Amygdala (tissue), 56 donors: ENCODE measurements around the gene MAD2L2.

Source experiments
- DNase-seq, 56 donors: peaks; one replicate each; lab custom pipeline; 2025; lab: John Stamatoyannopoulos, UW

Gene MAD2L2

DNA sequence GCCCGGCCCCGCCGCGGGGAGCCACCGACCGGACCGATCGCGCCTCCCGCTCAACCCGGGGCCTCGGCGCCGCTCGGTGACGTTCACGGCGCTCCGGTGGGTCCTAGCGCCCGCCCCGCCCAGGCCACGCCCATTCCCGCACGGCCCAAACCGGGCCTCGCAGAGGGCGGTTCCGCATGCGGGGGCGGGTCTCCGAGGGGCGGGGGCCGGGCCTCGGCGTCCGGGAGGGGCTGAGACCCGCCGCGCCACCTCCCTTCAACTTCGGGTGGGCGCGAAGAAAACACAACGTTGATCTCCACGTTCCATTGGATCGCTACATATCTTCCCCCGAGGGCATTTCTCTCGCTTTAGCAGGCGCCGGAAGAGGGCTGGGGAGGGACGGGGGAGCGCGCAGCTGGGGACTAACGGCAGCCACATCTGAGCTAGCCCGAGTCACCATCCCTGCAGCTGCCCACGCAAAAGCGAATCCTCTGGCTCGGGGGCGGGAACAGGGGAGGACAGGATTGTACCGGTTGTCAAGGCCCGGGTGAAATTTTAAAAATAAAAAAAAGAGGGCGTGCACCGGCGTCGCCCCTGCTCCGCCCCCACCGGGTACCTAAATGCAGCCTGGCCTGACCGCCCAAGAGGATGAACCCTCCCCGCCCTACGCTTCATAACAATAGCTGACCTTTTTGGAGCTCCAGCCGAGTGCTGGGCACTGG is at the start of gene MAD2L2:
Gene MAD2L2, minus strand, starts transcription at position 78 of the 701 bp plus-strand sequence. CDS start 547 bp downstream, outside the sequence.
- peak in 54 of 56 donors; percentile 26 to 92 (median 76) for DNase-seq

- DNase-seq = peak in 5 of 56 donors; percentile 6 to 43 (median 12)
Observed at GRCh38 chr1:11730429-11730891, 49.5 kb upstream of the MAD2L2 start.

GRCh38 chr1:11729498-11730428 is 48.8 kb upstream of the MAD2L2 start:
- DNase-seq = peak in 1 of 56 donors; percentile 5

DNA sequence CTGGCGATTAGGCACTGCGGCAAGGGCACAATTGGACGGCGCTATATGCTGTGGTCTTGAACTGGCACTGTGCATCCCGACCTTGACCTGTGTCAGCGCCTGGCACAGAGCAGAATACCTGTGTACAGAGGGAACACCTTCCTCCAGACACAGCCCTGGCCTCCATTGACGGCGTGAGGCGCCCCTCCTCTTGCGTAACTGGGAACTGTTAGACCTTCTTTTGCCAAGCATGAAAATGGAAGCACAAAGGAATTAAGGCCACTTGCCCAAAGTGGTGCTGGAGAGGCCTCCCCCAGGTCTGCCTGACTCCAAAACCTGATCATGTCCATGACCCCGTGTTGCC is 48.2 kb upstream of the MAD2L2 start:
- DNase-seq = no peak

- DNase-seq = no peak
Observed at GRCh38 chr1:11728126-11728806, 47.3 kb upstream of the MAD2L2 start.

DNA sequence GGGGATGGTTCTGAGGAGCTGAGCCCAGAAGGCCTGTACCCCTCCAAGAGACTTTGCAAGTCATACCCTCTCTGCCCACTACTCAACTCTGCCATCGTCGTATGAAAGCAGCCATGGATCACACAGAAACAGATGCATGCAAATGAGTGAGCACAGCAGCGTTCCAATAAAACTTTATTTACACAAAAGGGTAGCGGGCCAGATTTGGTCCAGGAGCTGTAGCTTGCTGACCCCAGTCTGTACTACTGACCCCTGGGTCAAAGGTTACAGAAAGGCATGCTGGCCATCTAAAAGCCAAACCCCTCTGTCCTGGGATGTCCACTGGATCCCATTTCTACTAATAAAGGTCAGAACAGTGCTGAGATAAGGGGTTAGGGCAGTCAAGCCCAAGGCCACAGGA is 46.2 kb upstream of the MAD2L2 start:
- no peak for DNase-seq

DNA sequence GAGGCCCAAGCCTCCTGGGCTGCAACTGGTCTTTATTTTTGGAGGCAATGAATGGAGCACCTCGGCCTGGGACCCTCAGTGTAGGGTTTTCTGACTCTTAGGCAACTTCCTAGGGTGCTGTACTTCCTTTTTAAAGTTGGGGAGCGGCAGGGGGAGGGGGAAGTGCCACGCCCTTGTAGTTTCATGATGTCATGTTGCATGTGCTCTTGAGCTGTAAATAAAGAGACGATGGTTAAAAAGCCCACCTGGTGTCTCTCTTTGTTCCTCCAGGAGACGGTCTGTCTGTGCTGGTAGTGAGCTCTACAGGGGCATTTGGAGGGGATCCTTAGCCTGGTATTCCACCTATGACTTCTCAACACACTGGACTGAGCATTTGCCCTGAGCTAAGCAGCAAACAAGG is 44.7 kb upstream of the MAD2L2 start:
- DNase-seq = no peak

DNA sequence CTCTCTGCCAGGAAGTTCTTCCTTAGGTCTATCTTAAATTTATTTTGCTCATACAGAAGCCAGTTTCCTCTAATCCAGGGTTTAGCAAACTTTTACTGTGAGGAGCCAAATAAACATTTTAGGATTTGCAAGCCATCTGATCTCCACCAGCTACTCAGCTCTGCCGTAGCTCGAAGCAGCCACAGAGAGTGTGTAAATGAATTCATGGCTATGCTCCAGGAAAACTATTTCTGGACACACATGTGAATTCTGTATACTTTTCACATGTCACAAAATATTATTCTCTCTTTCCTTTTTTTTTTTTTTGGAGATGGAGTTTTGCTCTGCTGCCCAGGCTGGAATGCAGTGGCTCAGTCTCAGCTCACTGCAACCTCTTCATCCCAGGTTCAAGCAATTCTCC is 41.6 kb upstream of the MAD2L2 start:
- no peak for DNase-seq

GRCh38 chr1:11721311-11721710 is 40.4 kb upstream of the MAD2L2 start:
- no peak for DNase-seq

DNA sequence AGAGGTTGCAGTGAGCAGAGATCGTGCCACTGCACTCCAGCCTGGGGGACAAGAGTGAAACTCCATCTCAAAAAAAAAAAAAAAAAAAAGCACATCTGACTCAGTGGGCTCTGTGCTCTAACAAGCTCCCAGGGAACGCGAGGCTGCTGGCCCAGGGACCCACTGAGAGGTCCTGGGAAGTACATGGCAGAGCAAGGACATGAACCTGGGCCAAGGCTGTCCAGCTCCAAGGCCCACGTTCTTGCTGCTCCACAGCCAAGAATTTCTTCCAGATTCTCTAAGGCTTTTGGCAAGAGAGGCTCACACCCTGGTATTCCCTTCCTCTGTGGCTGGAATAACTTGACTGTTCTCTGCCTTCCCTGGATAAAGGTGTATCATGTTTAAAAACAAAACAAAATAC is 39.6 kb upstream of the MAD2L2 start:
- peak in 25 of 56 donors; percentile 8 to 69 (median 37) for DNase-seq

DNA sequence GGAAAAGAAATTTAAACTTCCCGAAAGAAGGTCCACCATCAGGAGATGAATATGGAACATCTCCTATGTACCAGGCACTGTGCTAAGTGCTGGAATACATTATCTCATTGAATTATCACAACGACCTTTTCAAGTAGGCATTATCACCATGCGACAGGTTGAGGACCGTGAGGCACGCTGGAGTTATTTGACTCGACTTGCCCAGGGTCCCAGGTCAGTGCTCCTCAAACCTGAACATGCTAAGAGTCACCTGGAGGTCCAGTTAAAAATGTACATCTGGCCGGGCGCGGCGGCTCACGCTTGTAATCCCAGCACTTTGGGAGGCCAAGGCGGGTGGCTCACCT is 39.1 kb upstream of the MAD2L2 start:
- no peak for DNase-seq

DNA sequence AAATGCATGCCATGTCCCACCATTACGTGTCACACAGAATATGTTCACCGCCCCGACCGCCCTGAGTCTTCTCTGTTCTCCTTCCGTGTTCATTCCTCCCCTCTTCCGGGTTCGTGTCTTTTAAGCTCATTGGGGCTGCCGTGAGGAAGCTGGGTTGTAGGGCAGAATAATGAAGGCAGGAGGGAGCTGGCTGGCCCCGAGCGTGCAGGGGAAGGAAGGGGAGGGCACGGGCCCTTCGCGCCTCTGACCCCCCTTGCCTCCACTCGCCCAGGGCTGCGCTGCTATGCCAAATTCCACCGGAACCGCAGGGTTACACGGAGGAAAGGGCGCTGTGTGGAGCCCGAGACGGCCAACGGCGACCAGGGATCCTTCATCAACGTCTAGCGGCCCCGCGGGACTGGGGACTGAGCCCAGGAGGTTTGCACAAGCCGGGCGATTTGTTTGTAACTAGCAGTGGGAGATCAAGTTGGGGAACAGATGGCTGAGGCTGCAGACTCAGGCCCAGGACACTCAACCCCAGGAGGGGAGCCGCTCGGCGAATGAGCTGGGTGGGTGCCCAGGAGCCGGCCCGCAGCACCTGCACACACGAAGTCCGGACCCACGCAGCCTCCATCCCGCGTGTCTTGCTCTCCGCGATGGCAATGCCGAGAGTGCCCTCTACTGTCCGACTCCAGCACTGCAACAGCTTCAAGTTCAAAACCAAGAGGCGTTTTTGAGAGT is 38.5 kb upstream of the MAD2L2 start:
- peak in 55 of 56 donors; percentile 14 to 92 (median 59) for DNase-seq

GRCh38 chr1:11714831-11715575 is 34.1 kb upstream of the MAD2L2 start:
- DNase-seq = peak in 11 of 56 donors; percentile 4 to 48 (median 22)

DNA sequence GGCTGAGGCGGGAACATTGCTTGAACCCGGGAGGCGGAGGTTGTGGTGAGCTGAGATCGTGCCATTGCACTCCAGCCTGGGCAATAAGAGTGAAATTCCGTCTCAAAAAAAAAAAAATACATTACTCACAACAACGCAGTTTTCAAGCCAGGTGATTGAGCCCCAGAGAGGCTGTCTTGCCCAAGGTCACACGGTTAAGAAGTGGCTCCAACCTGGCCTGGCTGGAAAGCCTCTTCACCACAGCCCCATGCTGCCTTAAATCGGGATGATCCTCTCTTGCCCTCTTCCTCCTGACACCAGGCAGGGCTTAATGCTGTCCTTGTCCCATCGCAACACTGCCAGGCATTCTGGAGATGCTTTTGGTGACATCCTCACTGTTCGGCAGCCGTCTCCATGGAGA is 32.1 kb upstream of the MAD2L2 start:
- no peak for DNase-seq

GRCh38 chr1:11712285-11712684 is 31.3 kb upstream of the MAD2L2 start:
- no peak for DNase-seq

GRCh38 chr1:11711490-11711889 is 30.5 kb upstream of the MAD2L2 start:
- DNase-seq = no peak

DNA sequence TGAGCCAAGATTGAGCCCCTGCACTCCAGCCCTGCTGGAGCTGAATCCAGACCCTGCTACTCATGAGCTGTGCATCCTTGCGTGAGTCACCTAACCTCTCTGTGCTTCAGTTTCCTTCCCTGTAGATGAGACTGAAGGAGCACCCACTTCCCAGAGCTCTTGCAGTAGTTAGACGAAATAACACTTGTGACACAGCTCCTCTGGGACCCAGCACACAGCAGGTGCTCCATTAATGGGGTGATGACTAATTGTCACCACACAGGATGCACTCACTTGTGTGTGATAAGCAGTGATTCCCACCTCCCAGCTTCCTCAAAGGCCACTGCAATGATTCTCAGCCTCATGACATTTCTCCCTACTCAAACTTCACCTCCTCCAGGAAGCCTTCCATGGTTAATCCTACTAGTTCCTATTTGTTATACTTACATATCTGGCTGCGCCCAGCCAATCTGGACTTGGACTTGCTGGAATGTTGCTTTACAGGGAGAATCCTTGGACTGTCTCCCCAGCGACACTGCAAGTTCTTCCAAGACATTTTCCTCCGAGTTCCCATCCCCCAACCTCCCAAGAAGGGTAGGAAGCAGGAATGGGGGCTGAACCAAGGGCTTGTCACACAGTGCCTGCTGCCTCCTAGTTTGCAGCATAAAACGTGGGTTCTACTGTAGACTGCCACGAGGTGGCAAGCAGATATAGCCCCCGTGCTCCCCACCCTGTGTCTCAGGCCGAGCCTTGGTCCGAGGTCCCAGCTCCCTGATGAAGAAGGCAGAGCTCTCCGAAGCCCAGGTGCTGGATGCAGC is 27.8 kb upstream of the MAD2L2 start:
- DNase-seq = no peak

DNA sequence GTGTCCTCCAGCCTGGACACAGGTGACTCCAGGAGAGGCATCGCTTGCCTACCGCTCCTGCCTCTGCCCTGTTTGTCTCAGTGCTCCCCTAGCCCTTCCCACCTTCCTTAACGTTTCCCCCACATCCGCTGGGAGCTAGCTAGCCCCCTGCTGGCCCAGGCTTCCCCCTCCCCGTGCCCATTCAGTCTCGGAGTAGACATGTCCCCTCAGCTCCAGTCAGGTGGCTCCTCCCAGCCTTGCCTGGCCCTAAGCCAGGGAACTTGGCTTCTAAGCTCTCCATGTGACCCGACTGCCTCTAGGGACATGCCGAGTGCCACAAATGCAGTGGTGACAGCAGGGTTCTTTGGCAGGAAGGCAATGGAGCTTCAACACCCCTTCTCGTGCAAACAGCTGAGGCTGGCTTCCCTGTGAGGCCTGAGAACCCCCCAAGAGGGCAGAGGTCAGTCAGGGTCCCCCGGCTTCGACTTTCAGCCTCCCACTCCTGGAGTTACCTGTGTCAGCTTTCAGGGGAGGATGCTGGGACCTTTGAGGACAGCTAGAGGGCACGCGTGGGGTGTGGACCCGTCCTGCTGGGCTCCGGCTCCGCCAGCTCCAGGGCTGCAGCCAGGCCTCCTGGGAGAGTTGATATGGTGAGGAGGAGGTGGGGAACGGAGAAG is 26.8 kb upstream of the MAD2L2 start:
- DNase-seq = peak in 14 of 56 donors; percentile 12 to 53 (median 30)
